Renal cortical epithelial cell (primary cell): ENCODE data around the gene UMAD1. TPM values are rescaled to one million over a fixed set of nuclear protein-coding genes. Genes with fewer than 3 reads are reported as not detected.
A peak's percentile ranks its signal among the peaks of the same experiment; 100 is the strongest.

Experiments used
- DNase-seq: peaks from one replicate; pipeline ENCODE4 v3.0.0-alpha.2; 2011; ENCODE audit warnings: low read depth
- total RNA-seq: library from RNA; depleted of rRNA; stranded (reverse); fragments of >200 nt; gene quantifications from 2 replicates; pipeline ENCODE4 v1.2.3, GENCODE V29; 2014

UMAD1 gene
- total RNA-seq, 1 donor from 2014 or later = 24.2 TPM

- no peak for DNase-seq
These were observed 48.4 kb downstream of the UMAD1 start for GRCh38 chr7:7688956-7689355.

GRCh38 chr7:7693881-7694280 lies 53.3 kb downstream of the UMAD1 start:
- DNase-seq = peak; percentile 90

- no peak for DNase-seq
These were observed 54.0 kb downstream of the UMAD1 start for GRCh38 chr7:7694542-7694941.

GRCh38 chr7:7695111-7695817 lies 54.7 kb downstream of the UMAD1 start:
- no peak for DNase-seq

GRCh38 chr7:7696458-7697119 lies 56.0 kb downstream of the UMAD1 start:
- DNase-seq = peak; percentile 84

- no peak for DNase-seq
These were observed 58.4 kb downstream of the UMAD1 start for GRCh38 chr7:7698930-7699329.

GRCh38 chr7:7699380-7699779 lies 58.8 kb downstream of the UMAD1 start:
- DNase-seq = no peak

GRCh38 chr7:7699970-7700369 lies 59.4 kb downstream of the UMAD1 start:
- no peak for DNase-seq

GRCh38 chr7:7701527-7701926 lies 61.0 kb downstream of the UMAD1 start:
- DNase-seq = no peak

GRCh38 chr7:7702826-7703225 lies 62.3 kb downstream of the UMAD1 start:
- DNase-seq = peak; percentile 9

GRCh38 chr7:7703427-7703826 lies 62.9 kb downstream of the UMAD1 start:
- no peak for DNase-seq

GRCh38 chr7:7704867-7705266 lies 64.3 kb downstream of the UMAD1 start:
- no peak for DNase-seq

GRCh38 chr7:7705318-7705717 lies 64.8 kb downstream of the UMAD1 start:
- no peak for DNase-seq

GRCh38 chr7:7706101-7706511 lies 65.6 kb downstream of the UMAD1 start:
- no peak for DNase-seq

- DNase-seq = no peak
These were observed 66.1 kb downstream of the UMAD1 start for GRCh38 chr7:7706556-7707172.

- DNase-seq = no peak
These were observed 66.7 kb downstream of the UMAD1 start for GRCh38 chr7:7707246-7707645.

GRCh38 chr7:7707806-7708205 lies 67.3 kb downstream of the UMAD1 start:
- peak; percentile 50 for DNase-seq

- no peak for DNase-seq
These were observed 68.7 kb downstream of the UMAD1 start for GRCh38 chr7:7709291-7709690.

- no peak for DNase-seq
These were observed 69.9 kb downstream of the UMAD1 start for GRCh38 chr7:7710469-7710868.

GRCh38 chr7:7713730-7714129 lies 73.2 kb downstream of the UMAD1 start:
- DNase-seq = no peak

- no peak for DNase-seq
These were observed 77.9 kb downstream of the UMAD1 start, which contains the start of gene RPA3 for GRCh38 chr7:7718492-7718891. RPA3 (minus strand) TSS chr7:7718607; CDS start chr7:7640418, 78,189 bp downstream.

- peak; percentile 98 for DNase-seq
These were observed 78.7 kb downstream of the UMAD1 start for GRCh38 chr7:7719236-7719635.

- DNase-seq = no peak
These were observed 79.6 kb downstream of the UMAD1 start for GRCh38 chr7:7720193-7720592.
